ENCODE data around the gene PCDHB7. TPM values are rescaled to one million over a fixed set of nuclear protein-coding genes. Genes with fewer than 3 reads are reported as not detected.
"Not testable (repeated sequence)": the region's sequence is repeated elsewhere in the genome, so short reads cannot be mapped to it uniquely, and the experiment has no call there.

Gene PCDHB7
- total RNA-seq, 3 donors from 2014 or later = not detected

GRCh38 chr5:141225421-141225820, 53.0 kb downstream of the PCDHB7 start:
- H3K36me3 Mint-ChIP-seq (ENCODE audit: insufficient read depth); ATAC-seq; DNase-seq; H3K4me1 Mint-ChIP-seq (ENCODE audit: low read depth); H3K4me3 Mint-ChIP-seq: not testable (repeated sequence)
- peaks cover 36% of the 10 kb centered on the region for H3K27me3 Mint-ChIP-seq (ENCODE audit: low read depth)
- peaks cover 15% of the 10 kb centered on the region for H3K9me3 Mint-ChIP-seq

Other genes starting within 250 kb of the PCDHB7 start
- under 1 TPM in 1 of 3 donors, not detected in 2; 0.05 TPM for gene PCDHAC1, start 246.3 kb upstream of the PCDHB7 start, total RNA-seq
- not detected for gene PCDHAC2, start 206.2 kb upstream of the PCDHB7 start, total RNA-seq
- gene PCDHB1, start 121.3 kb upstream of the PCDHB7 start, total RNA-seq = not detected
- gene PCDHB2, start 78.0 kb upstream of the PCDHB7 start, total RNA-seq = under 1 TPM in 1 of 3 donors, not detected in 2; 0.19 TPM
- gene PCDHB3, start 72.2 kb upstream of the PCDHB7 start, total RNA-seq = not detected
- gene PCDHB4, start 50.8 kb upstream of the PCDHB7 start, total RNA-seq = not detected
- under 1 TPM in 2 of 3 donors, not detected in 1; 0.13 to 0.16 TPM for gene PCDHB5, start 37.4 kb upstream of the PCDHB7 start, total RNA-seq
- gene PCDHB6, start 22.6 kb upstream of the PCDHB7 start, total RNA-seq = under 1 TPM in 1 of 3 donors, not detected in 2; 0.05 TPM
- not detected for gene PCDHB8, start 5.1 kb downstream of the PCDHB7 start, total RNA-seq
- not detected for gene PCDHB16, start 9.7 kb downstream of the PCDHB7 start, total RNA-seq
- not detected for gene PCDHB9, start 14.5 kb downstream of the PCDHB7 start, total RNA-seq
- under 1 TPM in 1 of 3 donors, not detected in 2; 0.08 TPM for gene PCDHB10, start 19.7 kb downstream of the PCDHB7 start, total RNA-seq
- gene PCDHB11, start 27.0 kb downstream of the PCDHB7 start, total RNA-seq = not detected
- gene PCDHB12, start 36.1 kb downstream of the PCDHB7 start, total RNA-seq = not detected
- gene PCDHB13, start 41.3 kb downstream of the PCDHB7 start, total RNA-seq = under 1 TPM; 0.08 to 0.16 (median 0.10) TPM
- under 1 TPM in 2 of 3 donors, not detected in 1; 0.08 TPM for gene PCDHB14, start 50.7 kb downstream of the PCDHB7 start, total RNA-seq
- gene PCDHB15, start 72.8 kb downstream of the PCDHB7 start, total RNA-seq = under 1 TPM in 1 of 3 donors, not detected in 2; 0.08 TPM
- under 1 TPM in 1 of 3 donors, not detected in 2; 0.18 TPM for gene SLC25A2, start 131.4 kb downstream of the PCDHB7 start, total RNA-seq
- gene TAF7, start 148.1 kb downstream of the PCDHB7 start, total RNA-seq = 10 to 100 TPM; 64.8 to 73.8 (median 70.4) TPM
- under 1 TPM; 0.05 to 0.11 (median 0.11) TPM for gene PCDHGA1, start 157.9 kb downstream of the PCDHB7 start, total RNA-seq
- under 1 TPM in 1 of 3 donors, not detected in 2; 0.05 TPM for gene PCDHGA2, start 166.1 kb downstream of the PCDHB7 start, total RNA-seq
- gene PCDHGA3, start 171.2 kb downstream of the PCDHB7 start, total RNA-seq = not detected
- under 1 TPM in 1 of 3 donors, not detected in 2; 0.13 TPM for gene PCDHGB1, start 177.5 kb downstream of the PCDHB7 start, total RNA-seq
- under 1 TPM; 0.08 to 0.30 (median 0.08) TPM for gene PCDHGA4, start 182.4 kb downstream of the PCDHB7 start, total RNA-seq
- under 1 TPM; 0.13 to 0.43 (median 0.40) TPM for gene PCDHGB2, start 187.3 kb downstream of the PCDHB7 start, total RNA-seq
- gene PCDHGA5, start 191.5 kb downstream of the PCDHB7 start, total RNA-seq = under 1 TPM; 0.05 to 0.13 (median 0.08) TPM
- gene PCDHGB3, start 197.6 kb downstream of the PCDHB7 start, total RNA-seq = under 1 TPM; 0.10 to 0.19 (median 0.13) TPM
- under 1 TPM; 0.13 to 0.27 (median 0.18) TPM for gene PCDHGA6, start 201.2 kb downstream of the PCDHB7 start, total RNA-seq
- gene PCDHGA7, start 210.1 kb downstream of the PCDHB7 start, total RNA-seq = under 1 TPM in 2 of 3 donors, not detected in 1; 0.08 to 0.11 TPM
- under 1 TPM; 0.08 to 0.22 (median 0.20) TPM for gene PCDHGB4, start 215.1 kb downstream of the PCDHB7 start, total RNA-seq
- gene PCDHGA8, start 220.0 kb downstream of the PCDHB7 start, total RNA-seq = not detected
- gene PCDHGB5, start 225.3 kb downstream of the PCDHB7 start, total RNA-seq = under 1 TPM; 0.26 to 0.91 (median 0.27) TPM
- gene PCDHGA9, start 230.1 kb downstream of the PCDHB7 start, total RNA-seq = under 1 TPM; 0.13 to 0.18 (median 0.16) TPM
- gene PCDHGB6, start 235.4 kb downstream of the PCDHB7 start, total RNA-seq = under 1 TPM; 0.08 to 0.22 (median 0.18) TPM
- under 1 TPM; 0.25 to 0.68 (median 0.40) TPM for gene PCDHGA10, start 240.3 kb downstream of the PCDHB7 start, total RNA-seq
- gene PCDHGB7, start 245.0 kb downstream of the PCDHB7 start, total RNA-seq = under 1 TPM in 1 of 3 donors, not detected in 2; 0.15 TPM
- gene PCDHGA11, start 248.4 kb downstream of the PCDHB7 start, total RNA-seq = under 1 TPM; 0.05 to 0.13 (median 0.05) TPM